ENCODE results near the gene SMIM24.

SMIM24 gene

DNA sequence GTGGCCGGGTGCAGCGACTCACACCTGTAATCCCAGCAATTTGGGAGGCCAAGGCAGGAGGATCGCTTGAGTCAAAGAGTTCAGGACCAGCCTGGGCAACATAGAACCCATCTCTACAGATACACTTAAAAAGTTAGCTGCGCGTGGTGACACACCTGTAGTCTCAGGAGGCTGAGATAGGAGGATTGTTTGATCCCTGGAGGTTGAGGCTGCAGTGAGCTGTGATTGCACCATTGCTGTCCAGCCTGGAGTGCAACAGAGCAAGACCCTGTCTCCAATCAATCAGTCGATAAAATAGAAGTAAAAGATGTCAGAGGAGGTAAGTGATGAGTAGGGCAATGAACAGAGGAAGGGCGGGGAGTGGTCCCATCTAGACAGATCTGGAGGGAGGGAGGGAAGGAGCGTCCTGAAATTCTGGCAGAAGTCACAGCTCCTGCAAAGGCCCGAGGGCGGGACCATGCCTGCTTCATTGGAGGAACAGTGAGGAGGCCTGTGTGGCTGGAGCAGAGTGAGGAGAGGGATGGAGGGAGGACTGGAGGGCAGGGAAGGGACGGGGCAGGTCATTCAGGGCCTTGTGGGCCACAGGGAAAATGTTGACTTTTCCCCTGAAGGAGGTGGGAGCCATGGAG is 9.7 kb downstream of the SMIM24 start:
- DNase-seq, result no peak

DNA sequence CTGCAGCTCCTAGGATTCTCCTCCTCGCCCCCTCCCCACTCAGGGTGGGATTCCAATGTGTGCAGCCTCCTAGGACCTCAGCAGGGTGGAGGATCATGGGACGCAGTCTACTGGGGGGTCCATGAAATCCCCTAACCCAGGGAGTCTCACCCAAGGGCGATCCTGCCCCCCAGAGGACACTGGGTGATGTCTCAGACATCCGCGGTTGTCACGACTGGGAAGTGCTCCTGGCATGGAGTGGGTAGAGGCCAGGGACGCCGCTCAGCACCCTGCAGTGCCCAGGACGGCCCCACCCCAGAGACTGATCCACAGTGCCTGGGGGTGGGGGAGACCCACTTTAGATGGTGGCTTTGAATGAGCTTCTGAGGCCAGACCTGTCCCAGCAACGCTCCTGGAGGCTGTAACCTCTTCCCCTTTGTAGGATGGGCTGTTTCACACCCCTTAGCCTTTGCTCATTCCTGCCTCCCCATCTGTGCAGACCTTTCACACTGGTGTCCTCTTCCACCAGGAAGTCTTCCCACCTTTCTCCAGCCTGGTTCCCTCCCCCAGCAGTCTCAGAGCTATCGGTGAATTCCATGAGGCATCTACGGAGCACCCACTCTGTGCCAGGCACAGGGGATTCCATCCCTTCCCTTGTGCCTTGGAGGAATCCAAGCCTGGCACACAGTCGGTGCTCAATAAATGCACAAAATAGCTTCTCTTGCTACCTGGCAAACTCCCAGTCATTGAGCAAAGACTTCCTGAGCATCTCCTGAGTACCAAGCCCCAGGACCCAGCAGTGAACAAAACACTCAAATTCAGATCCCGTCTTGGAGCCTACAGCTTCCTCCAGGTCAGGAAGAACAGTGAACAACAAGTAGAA is 10.5 kb downstream of the SMIM24 start:
- no peak for DNase-seq

DNA sequence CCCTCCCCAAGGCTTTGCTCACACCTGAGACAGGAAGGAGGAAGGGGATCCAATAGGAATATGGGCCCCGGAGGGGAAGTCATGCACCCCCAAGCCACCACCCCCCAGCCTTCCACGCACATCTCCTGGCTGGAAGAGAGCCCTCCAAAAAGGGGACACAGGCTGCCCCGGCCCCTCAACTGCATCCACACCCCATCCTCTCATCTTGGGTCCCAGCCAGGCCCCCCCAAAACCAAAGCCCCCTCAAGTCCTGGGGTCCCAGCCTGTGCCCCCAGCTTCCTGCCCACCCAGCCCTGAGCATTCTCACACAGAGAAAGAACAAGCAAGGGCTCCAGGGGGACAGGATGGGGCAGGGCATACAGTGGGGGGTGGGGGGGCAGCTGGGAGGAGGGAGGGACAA is 12.1 kb downstream of the SMIM24 start:
- no peak for DNase-seq

DNA sequence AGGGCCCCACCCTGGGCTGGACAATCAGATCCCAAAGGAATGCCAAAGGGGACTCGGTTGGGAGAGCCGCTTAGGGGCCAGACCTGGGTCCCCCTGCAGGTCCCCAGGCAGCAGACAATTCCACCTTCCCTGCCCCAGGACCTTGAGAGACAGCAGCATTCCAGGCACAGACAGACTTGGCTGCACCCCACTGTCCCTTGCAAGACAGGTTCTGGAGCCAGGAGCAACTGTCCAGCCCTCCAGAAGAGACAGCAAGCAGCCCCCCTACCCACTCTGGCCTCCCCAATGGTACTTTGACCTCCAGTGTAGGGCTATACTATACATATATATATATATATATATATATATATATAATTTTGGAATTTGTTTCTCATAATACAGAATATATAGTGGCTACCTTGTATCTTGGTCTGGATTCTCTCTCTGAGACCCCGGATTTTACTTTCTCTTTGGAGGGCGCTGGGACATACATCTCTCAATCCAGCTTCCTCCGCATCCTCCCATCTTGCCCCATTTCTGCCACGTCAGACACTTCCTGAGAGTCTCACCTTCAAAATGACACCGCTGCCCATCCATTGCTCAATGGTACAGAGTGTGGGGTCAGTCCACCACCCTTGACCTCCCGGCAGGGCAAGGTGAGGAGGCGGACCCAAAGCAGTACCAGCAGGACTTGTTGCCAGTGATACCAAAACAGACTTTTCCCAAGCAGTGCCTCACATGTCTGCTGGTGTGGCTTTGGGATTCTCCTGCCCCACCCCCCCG is 12.7 kb downstream of the SMIM24 start:
- DNase-seq, result no peak

DNA sequence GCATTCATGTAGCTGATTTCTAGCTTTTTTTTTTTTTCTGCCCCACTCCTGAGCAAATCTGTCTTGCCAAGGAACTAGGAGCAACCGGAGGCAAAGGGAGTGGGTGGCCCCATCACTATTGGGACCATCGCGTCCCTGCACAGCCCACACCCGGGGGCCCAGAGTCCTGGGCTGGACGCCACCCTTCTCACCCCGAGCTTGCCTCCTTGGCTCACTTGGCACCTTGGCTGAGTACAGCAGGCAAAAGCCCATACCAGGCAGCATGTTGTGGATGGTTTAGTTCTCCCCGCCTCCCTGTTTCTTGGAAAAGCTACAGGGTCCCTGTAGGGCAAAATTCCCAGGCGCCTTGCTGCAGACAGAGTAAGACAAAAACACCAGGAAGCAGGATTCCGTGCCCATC is 13.7 kb downstream of the SMIM24 start:
- no peak for DNase-seq

DNA sequence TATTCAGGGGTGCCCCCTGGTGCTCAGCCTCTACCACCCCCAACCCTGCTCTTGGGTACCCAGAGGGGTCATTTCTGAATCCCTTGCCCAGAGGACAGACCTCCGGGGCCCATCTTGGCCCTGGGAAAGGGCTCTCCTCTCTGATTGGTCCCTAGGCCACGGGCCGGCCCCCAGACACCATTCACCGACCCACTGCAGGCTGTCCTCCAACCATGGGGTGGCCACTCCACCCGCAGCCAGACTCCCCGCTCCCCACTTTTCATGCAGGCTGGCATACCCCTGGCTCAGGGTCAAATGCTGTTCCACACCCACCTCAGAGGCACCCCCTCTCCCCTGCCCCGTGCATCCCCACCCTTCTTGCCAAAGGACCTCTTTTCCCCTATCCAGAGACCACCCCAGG is 14.8 kb downstream of the SMIM24 start:
- DNase-seq, result no peak

DNA sequence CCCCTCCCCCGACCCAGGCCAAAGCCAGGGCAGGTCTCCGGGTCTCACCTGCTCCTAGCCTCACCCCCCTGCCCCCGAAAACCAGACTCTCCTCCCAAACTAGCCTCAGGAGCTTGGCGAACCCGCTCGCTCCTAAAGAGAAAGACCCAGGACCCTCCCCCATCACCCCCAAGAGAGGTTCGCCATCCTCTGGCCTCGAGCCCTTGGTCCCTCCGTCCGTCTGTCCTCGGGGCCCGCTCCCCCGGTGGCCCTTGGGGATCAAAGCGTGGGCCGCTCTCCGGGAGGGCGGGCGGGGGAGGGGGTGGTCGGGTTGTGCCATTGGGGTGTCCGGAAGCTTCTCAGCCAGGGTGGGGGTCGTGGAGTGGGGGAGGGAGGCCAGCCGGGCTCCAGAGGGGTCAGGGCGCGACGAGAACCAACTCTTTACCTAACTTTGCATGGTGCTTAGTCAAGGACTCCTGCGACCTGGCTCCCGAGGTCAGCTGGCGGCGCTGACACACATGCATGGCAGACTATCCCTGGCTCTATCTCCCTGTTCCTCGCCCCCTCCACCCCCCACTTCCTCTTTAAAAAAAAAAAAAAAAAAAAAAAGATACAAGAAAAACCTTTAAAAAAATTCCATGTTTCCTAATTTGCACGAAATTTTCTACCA is 15.6 kb downstream of the SMIM24 start:
- no peak for DNase-seq

DNA sequence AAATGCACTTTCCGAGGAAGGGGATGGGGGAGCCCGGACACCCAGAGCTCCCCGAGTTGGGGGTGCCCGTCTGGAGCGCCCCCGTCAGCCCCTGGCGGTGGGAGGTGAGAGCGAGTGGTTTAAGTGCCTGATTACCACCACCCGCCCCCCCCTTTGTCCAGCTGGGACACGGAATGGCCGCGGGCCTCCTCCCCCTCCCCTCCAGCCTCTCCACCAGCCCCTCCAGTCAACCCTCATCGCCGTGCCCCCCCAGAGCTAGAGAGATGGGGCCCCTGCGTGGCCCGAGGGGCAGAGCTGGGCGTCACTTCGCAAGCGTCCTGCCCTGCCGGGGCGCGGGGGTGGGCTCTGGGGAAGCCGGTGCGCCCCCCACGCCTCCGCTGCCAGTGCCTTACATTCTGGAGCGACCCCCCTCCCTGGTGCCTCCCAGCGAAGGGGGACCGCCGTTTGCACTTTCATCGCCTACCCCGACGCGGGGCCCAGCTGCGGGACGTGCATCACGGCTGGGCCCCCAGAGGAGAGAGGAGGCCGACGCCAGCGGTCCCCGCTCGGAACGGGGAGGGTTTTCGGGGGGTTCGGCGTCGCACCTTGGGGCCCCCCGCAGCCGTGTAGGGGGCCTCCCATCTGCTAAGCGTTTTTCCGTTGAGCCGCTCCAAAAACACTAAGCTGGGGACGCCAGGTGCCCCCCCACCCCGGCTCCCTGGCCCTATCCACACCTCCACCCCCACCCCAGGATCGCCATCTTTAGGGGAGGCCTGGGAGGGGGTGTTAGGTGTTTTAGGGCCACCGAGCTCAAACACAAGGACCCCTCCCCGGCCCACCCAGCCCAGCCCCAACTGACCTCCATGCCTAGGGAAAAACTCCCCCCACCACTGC is 16.4 kb downstream of the SMIM24 start:
- DNase-seq, result no peak

DNA sequence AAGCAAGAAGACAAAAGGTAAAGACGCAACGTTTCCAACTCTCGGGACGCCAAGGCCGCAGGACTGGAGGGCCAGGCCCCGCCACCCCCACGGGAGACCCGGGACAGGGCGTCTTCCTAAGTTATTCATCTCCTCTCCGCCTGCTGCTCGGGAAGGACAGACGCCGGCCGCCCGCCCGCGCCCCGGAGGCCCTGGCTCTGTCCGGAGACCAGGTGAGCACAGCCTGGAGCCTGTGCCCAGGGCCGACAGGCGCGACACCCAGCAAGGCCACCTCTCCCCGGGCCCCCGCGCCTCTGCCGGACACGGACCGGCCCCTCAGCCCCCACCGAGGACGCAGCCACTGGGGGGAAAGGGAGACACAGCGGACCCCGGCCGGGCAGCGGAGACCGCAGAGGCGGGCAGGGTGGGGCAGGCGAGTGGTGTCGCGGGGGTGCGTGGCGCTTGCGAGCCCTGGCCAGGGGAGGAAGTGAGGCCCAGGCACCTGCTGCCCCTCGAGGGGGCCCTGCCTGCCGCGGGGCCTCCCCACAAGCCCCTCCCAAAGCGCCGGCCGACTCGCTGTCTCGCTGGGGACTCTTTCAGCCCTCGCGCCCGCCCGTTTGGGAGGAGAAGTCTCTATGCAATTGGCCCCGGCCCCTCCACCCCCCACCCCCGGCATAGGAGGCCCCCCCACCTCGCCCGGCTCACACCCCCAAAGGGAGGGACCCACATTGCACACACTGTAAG is 17.2 kb downstream of the SMIM24 start:
- DNase-seq, result no peak

DNA sequence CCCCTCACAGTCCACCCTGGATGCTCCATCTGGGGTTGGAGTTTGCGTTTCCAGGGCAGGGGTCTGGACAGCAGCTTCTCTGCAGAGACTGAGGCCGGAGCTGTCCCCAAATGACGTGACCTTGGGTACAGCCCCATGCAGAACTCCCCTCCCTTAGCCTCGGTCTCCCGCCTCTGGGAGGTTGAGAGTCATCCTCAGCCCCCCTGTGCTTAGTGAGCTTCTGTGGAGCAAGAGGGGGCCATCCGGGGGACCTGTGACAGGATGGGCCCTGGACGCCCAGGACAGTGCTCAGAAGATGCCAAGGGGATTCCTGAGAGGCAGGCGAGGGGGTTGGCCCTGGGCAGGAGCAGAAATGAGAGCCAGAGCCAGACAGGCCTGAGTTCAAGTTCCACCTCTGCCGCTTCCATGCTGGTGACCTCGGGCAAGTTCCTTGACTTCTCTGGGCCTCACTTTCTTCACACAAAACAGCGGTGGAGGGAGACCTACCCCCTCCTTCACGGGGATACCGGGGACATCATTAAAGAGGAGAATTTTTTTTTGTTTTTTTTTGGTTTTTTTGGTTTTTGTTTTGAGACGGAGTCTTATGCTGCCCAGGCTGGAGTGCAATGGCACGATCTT is 20.3 kb downstream of the SMIM24 start:
- no peak for DNase-seq

DNA sequence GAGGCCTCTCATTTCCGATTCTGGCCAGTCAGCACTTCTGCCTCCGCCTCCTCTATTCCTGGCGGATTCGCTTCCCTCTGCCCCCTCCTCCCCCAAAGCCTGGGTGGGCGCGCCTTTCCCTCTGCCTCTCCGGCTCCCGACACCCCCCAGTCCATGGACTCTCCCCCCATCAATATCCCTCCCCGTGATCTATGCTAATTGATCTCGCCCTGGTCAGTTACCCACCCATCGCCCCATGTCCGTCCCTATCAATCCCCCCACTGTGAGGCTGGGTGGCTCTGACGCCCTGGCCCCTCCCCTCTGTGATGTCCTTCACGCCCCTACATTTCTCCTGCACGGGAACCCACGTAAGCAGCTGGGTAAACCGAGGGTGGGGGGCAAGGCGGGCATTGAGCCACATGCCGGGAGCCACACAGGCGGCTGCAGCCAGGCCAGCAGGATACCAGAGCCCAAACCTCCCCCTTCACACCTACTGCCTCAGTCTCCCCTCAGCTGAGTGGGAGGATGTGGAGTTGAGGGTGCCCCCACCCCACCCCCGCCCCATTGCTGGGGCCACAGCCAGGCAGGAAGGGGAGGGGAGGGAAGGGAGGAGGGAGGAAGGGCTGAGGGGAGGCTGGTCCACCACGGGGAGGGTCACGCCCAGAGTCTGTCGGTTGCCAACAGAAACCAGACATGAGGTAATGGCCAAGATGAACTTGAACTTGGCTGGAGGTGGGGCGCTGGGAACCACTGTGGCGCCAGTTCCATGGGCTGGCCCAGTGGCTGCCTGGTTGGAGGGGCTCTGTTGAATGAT is 21.0 kb downstream of the SMIM24 start:
- DNase-seq, result no peak

DNA sequence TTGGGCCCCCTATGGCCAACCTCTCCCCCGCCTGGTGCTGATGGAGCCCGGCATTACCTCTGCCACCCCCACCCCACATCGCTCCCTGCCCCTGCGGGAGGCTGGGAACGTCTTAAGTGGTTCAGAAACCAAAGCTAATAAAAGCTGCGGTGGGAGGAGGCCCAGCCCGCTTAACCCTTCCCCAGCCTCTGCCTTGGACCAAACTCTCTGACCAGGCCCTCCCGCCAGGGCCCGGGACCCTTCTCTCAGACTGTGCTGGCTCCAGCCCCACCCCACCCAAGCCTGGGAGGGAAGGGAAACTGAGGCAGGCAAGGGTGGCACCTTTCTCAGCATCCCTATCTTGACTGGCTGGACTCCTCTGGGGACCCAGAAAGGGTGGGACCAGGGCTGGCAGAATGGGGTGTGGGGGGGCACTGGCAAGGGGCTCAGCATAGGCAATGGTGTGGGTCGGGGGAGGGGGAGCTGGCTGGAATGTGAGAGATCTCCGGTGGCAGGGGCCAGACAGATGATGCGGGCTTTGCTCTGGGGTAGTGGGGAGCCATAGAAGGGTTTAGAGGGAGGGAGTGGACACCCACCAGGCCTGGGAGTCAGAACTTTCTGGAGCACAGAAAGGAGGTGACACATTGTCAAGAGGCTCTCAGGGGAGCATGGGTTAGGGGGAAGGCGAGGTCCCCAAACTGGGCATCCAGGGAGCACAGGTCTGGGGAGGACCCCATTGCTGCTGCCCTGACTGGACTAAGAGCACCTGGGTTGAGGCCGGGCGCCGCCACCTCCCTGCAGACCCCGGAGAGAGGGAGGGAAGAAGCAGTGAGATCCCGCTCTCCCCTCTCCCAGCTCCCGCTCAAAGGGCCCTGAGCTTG is 21.9 kb downstream of the SMIM24 start:
- DNase-seq, result no peak

DNA sequence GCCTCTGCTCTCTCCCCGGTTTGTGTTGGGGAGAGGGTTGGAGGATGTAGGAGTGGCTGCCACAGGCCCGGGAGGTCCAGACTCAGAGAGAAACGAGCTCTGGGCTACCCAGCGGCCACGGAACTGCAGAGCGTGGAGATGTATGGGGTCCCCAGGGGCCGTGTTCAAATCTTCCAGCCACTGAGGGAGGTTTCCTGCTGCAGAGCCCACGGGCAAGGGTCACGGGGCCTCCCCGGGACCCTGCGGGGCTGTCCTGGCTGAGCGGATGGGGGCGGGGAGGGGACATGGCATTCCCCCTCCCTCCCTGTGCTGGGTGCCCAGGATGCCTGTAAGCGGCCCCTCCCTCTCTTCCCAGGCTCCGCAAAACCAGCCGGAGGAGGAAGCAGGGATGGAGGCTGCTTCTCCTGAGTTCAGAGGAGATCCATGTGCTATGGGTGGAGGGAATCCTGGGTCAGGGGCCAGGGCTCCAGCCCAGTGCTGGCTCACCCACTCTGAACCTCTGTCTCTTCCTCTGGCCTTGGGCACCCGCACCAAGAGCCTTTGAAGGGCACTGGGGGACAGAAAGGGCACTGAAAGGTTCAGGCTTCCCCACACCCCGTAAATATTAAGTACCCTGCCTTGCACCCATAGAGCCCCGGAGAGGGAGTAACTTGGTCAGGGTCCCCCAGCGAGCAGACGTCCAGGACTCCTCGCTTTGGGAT is 22.6 kb downstream of the SMIM24 start:
- DNase-seq, result no peak

DNA sequence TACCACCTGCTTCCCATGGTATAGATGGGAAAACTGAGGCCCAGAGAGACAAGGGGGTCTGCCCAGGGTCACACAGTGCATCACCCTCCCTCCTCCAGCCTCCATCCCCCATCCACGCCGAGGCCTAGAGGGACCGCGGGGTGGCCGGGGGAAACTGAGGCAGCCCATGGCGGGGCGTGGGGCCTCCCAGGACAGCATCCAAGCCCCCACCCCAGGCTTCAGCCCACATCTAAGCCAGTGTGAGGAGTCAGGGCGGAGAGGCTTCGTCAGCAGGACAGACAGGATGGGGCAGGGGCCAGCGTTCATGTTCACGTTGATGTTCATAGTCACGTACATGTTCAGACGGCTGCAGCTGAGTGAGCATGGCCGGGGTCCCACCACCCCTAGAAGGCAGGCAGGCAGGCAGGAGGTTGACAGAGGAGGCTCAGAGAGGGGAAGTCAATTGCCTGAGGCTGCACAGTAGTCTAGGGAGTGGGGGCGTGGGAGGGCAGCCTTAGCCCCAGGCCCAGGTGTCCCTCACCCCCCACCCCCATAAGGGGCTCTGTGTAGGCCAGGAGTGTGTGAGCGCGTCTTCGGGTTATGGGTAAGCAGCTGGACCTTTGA is 23.3 kb downstream of the SMIM24 start:
- no peak for DNase-seq

DNA sequence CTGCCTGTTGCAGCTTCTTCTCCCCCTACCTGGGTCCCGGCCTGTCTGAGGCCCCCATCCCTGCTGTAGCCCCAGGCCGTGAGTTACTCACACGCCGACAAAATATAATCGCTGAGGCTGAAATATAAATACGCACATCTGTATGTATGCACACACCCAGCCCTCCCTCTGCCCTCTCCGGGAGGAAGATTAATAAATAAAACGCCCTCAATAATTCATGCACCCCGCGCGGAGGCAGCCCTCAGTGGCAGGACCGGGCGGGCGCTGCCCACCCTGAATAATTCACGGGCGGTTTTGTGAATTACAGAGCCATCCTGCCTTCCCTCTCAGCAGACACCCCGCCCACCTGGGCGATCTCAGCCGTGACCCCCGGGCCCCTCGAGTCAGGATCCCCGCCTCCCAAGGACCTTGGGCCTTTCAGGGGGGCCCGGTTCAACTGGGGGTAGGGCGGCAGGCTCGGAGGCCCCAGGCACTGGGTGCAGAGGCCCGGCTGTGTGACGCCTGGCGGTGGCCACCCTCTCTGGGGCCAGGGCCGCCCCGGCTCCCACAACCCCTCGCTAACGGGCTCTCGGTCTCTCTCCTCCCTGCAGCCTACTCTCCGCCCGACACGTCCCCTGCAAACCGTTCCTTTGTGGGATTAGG is 24.2 kb downstream of the SMIM24 start:
- no peak for DNase-seq

DNA sequence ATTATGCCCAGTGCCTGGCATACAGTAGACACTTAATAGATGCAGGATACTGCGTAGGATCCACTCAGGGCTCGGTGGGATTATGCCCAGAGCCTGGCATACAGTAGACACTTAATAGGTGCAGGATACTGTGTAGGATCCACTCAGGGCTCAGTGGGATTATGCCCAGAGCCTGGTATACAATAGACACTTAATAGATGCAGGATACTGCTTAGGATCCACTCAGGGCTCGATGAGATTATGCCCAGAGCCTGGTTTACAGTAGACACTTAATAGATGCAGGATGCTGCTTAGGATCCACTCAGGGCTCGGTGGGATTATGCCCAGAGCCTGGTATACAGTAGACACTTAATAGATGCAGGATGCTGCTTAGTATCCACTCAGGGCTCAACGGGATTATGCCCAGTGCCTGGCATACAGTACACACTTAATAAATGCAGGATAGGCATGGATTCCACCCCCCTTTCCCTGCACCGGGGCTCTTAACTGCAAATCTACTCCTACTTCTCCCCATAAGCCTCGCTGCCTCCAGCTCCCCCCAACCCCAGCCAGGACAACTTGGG is 24.9 kb downstream of the SMIM24 start:
- no peak for DNase-seq

DNA sequence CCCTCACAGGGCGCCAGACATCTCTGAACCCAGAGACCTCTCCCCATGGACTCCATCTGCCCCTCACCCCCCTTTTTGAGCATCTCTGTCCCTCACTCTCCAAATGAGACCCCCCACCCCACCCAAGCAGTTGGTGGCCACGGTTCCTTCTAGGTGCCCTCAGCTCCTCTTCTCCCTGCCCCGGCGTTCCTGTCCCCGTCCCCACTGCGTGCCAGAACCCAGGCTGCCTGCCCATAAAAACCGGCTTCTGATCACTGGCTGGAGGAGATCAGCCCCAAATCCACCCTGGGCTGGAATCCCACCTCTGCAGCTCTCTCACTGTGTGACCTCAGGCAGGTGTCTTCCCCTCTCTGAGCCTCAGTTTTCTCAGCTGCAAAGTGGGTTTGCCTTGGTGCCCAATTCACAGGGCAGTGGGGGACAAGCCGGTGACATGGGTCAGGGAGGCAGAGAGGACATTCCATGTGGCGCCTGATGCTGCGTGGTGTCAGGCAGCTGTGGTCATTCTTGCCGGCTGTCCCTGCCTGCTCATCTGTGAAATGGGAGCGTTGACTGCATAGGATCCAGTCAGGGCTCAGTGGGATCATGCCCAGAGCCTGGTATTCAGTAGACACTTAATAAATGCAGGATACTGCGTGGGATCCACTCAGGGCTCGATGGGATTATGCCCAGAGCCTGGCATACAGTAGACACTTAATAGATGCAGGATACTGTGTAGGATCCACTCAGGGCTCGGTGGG is 25.5 kb downstream of the SMIM24 start:
- DNase-seq, result no peak

All from activated CD4-positive, alpha-beta T cell treated with anti-CD3 and anti-CD28 coated beads, Interleukin-2, Interleukin-6, amounts not matched to agents 100 ng/mL and 50 ng/mL, durations not matched to agents 16 hours and 8 hours (primary cell).